Activated B cell treated with CpG ODN at 0.5 μM for 24 hours (primary cell): ENCODE measurements around the gene IFNGR2. TPM values are rescaled to one million over a fixed set of nuclear protein-coding genes. Genes with fewer than 3 reads are reported as not detected.

Experiments used
- ATAC-seq: fragments of 200-7000 bp; cut with Tn5 transposase; one replicate; pipeline ENCODE4 v1.10.0; 2021; ENCODE audit warnings: low read depth, mild to moderate bottlenecking, moderate library complexity
- CTCF ChIA-PET: fragments of 350-600 bp; sonication (Branson Sonifier 250); formaldehyde crosslinking; loops from one replicate; lab custom pipeline; 2021; ENCODE audit warnings: antibody characterized with exemption; lab: Charles Lee
- POLR2A ChIA-PET: fragments of 350-600 bp; sonication (Branson Sonifier 250); formaldehyde crosslinking; loops from one replicate; lab custom pipeline; 2021; ENCODE audit warnings: antibody characterized with exemption; lab: Charles Lee
- DNase-seq: peaks from one replicate; pipeline ENCODE4 v3.0.0; 2022
- H3K27ac Mint-ChIP-seq: one replicate; pipeline ENCODE4 v1.8.0; 2020; ENCODE audit warnings: mixed read lengths
- H3K27me3 Mint-ChIP-seq: one replicate; pipeline ENCODE4 v1.8.0; 2021; ENCODE audit warnings: mixed read lengths
- H3K36me3 Mint-ChIP-seq: one replicate; pipeline ENCODE4 v1.8.0; 2021; ENCODE audit warnings: low read depth, mixed read lengths
- H3K4me1 Mint-ChIP-seq: one replicate; pipeline ENCODE4 v1.8.0; 2021; ENCODE audit warnings: mixed read lengths
- H3K4me3 Mint-ChIP-seq: one replicate; pipeline ENCODE4 v1.8.0; 2020; ENCODE audit warnings: mild to moderate bottlenecking, mixed read lengths
- H3K9me3 Mint-ChIP-seq: one replicate; pipeline ENCODE4 v1.8.0; 2020; ENCODE audit warnings: mixed read lengths
- CTCF ChIP-seq: fragments of 200-600 bp; IDR thresholded peaks from one replicate; pipeline ENCODE4 v1.8.0; 2022; ENCODE audit warnings: antibody characterized with exemption, mild to moderate bottlenecking
- intact Hi-C: fragments of 100-400 bp; cut with micrococcal nuclease; formaldehyde crosslinking; loops from one replicate; pipeline ENCODE4 v1.15.1; 2024
- total RNA-seq: library from RNA; stranded (reverse); gene quantifications from 2 replicates; pipeline ENCODE4 v1.2.3, GENCODE V29; 2022

The IFNGR2 gene
- total RNA-seq, 1 donor from 2014 or later = 71.1 TPM

- intact Hi-C loops = no loop called here
- Mint-ChIP-seq H3K27me3 (no peaks in the 10 kb centered on the region), H3K36me3 (peaks cover 6% of the 10 kb centered on the region), H3K9me3 (peaks cover 13% of the 10 kb centered on the region), H3K4me1 (peaks cover 80% of the 10 kb centered on the region), H3K27ac (peak overlapping the region; percentile 70), H3K4me3 (no peak overlapping the region)
- ChIA-PET CTCF (interaction anchor here (0.6 to 2.0 kb wide), 3 partner anchors 10 to 74 kb away, joined by 3 to 6 read pairs (median 3); no protein-coding TSS in a partner anchor), POLR2A (interaction anchor here (0.7 to 3.3 kb wide), 5 partner anchors 10 to 111 kb away, joined by 3 to 25 read pairs (median 4); partner anchors contain the start of genes IFNAR1, IFNGR2 and IL10RB)
- ATAC-seq = no peak
- no peak for TF ChIP-seq CTCF
- DNase-seq = no peak
These were observed 31.8 kb upstream of the IFNGR2 start for GRCh38 chr21:33371366-33371765.

- POLR2A ChIA-PET = interaction anchor here (0.6 to 4.6 kb wide), 4 partner anchors 10 to 173 kb away, joined by 5 to 52 read pairs (median 16); no protein-coding TSS in a partner anchor
- CTCF ChIA-PET = interaction anchor here (2.0 to 6.1 kb wide), 2 partner anchors 11 kb away, joined by 6 to 28 read pairs; no protein-coding TSS in a partner anchor
- Mint-ChIP-seq H3K27me3 (no peaks in the 10 kb centered on the region), H3K4me1 (peaks cover 85% of the 10 kb centered on the region), H3K36me3 (peaks cover under 1% of the 10 kb centered on the region), H3K4me3 (peak overlapping the region; percentile 11), H3K27ac (peak overlapping the region; percentile 63), H3K9me3 (peaks cover under 1% of the 10 kb centered on the region)
- DNase-seq (no peak), ATAC-seq (no peak)
- no peak for TF ChIP-seq CTCF
- intact Hi-C loops = no loop called here
These were observed 30.6 kb upstream of the IFNGR2 start for GRCh38 chr21:33372582-33372981.

- Mint-ChIP-seq H3K27me3 (no peaks in the 10 kb centered on the region), H3K4me3 (peak overlapping the region; percentile 59), H3K36me3 (no peaks in the 10 kb centered on the region), H3K27ac (peak overlapping the region; percentile 74), H3K9me3 (no peaks in the 10 kb centered on the region), H3K4me1 (peaks cover 80% of the 10 kb centered on the region)
- ChIA-PET CTCF (interaction anchor here (1.0 to 6.1 kb wide), 2 partner anchors 12 to 176 kb away, joined by 3 to 28 read pairs; no protein-coding TSS in a partner anchor), POLR2A (interaction anchor here (0.6 to 4.6 kb wide), 8 partner anchors 9 to 174 kb away, joined by 3 to 52 read pairs (median 6); partner anchors contain the start of gene IFNAR1)
- DNase-seq (no peak), ATAC-seq (no peak)
- no peak for TF ChIP-seq CTCF
- intact Hi-C loops = no loop called here
These were observed 29.8 kb upstream of the IFNGR2 start for GRCh38 chr21:33373451-33373850.

- peaks cover 80% of the 10 kb centered on the region for H3K4me1 Mint-ChIP-seq
- no peak for TF ChIP-seq CTCF
- no peaks in the 10 kb centered on the region for H3K27me3 Mint-ChIP-seq
- intact Hi-C loops = loop anchor here (1.0 kb wide), 5 partner anchors 9 to 71 kb away; no protein-coding TSS in a partner anchor
- DNase-seq = no peak
- H3K36me3 Mint-ChIP-seq = no peaks in the 10 kb centered on the region
- H3K4me3 Mint-ChIP-seq = peak overlapping the region; percentile 59
- POLR2A ChIA-PET = interaction anchor here (0.8 to 4.6 kb wide), 7 partner anchors 9 to 174 kb away, joined by 3 to 52 read pairs (median 6); partner anchors contain the start of gene IFNAR1
- peak; percentile 55 for ATAC-seq
- CTCF ChIA-PET = interaction anchor here (1.0 to 6.1 kb wide), 2 partner anchors 13 to 177 kb away, joined by 3 to 28 read pairs; no protein-coding TSS in a partner anchor
- H3K27ac Mint-ChIP-seq = peak overlapping the region; percentile 74
- H3K9me3 Mint-ChIP-seq = no peaks in the 10 kb centered on the region
These were observed 29.1 kb upstream of the IFNGR2 start for GRCh38 chr21:33374080-33374449.

GRCh38 chr21:33374450-33375096, 28.6 kb upstream of the IFNGR2 start:
- no peak for TF ChIP-seq CTCF
- H3K27ac Mint-ChIP-seq = peak overlapping the region; percentile 87
- no peak for DNase-seq
- no peaks in the 10 kb centered on the region for H3K27me3 Mint-ChIP-seq
- ChIA-PET CTCF (interaction anchor here (1.0 to 6.1 kb wide), 2 partner anchors 13 to 177 kb away, joined by 3 to 28 read pairs; no protein-coding TSS in a partner anchor), POLR2A (interaction anchor here (1.3 to 4.6 kb wide), 4 partner anchors 12 to 50 kb away, joined by 7 to 52 read pairs (median 12); partner anchors contain the start of gene IFNAR1)
- H3K9me3 Mint-ChIP-seq = no peaks in the 10 kb centered on the region
- peak; percentile 72 for ATAC-seq
- no peaks in the 10 kb centered on the region for H3K36me3 Mint-ChIP-seq
- intact Hi-C loops = loop anchor here (1.0 kb wide), 5 partner anchors 9 to 71 kb away; no protein-coding TSS in a partner anchor
- H3K4me3 Mint-ChIP-seq = peak overlapping the region; percentile 59
- peaks cover 79% of the 10 kb centered on the region for H3K4me1 Mint-ChIP-seq
